Right forelimb (tissue), 1 donor: Measurements from ENCODE around the gene PCGF1.
"Not testable (repeated sequence)": the region's sequence is repeated elsewhere in the genome, so short reads cannot be mapped to it uniquely, and the experiment has no call there.

ENCODE experiments used
- DNase-seq: peaks from one replicate; pipeline ENCODE4 v3.0.0-alpha.2; 2018

Gene PCGF1

GRCh38 chr2:74498500-74499266 is 8.8 kb downstream of the PCGF1 start:
- DNase-seq, result peak; percentile 58

DNA sequence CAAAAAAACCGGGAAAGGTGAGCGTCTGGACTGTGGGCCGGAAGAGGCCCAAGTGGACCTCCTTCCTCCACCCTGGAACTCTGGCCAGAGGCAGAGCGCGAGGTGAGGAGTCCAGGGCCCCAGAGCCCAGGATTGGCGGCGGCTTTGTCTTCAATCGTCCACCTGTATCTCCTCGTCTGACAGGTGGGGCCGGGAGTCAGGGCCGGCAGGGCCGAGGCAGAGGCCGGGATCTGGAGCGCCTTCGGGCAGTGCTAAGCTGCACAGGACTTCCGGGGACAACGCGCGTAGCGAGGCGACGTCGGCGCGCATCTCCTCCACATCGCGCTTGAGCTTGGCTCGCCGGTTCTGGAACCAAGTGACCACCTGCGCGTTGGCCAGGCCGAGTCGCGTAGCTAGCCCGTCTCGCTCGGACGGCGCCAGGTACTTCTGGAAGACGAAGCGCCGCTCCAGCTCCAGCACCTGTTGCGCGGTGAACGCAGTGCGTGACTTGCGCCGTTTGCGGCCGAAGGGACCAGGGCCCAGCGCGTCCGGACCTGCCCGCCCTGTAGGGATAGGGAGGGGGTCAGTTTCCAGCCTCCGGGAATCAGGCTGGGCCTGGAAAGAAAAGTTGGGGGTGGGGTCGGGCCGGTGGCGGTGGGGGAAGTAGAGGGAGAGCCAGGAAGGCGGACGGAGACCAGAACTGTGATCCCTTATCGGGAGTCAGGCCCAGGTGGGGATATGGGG is 9.6 kb downstream of the PCGF1 start:
- DNase-seq, result peak; percentile 53

GRCh38 chr2:74496997-74497776 is 10.3 kb downstream of the PCGF1 start:
- peak; percentile 56 for DNase-seq

- DNase-seq, result no peak
Observed at GRCh38 chr2:74495440-74495839, 12.1 kb downstream of the PCGF1 start.

DNA sequence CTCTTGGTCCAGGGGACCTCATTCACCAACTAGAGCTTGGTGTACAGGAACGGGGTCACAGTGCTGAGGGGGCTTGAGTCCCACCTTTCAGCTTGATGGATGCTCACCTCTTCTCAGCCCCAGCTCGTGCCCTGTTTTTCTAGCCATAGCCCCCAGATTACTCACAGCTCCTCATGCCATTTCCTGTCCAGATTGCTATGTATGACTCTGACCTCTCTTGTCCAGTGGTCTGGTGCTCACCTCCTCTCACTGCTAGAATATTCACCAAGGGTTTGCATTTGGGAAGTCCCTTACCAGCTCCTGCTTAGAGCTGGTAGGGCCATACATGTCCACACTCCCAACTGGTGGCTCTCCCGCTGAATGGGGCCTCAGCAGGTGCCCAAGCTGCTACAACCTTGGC is 13.9 kb downstream of the PCGF1 start:
- no peak for DNase-seq

DNA sequence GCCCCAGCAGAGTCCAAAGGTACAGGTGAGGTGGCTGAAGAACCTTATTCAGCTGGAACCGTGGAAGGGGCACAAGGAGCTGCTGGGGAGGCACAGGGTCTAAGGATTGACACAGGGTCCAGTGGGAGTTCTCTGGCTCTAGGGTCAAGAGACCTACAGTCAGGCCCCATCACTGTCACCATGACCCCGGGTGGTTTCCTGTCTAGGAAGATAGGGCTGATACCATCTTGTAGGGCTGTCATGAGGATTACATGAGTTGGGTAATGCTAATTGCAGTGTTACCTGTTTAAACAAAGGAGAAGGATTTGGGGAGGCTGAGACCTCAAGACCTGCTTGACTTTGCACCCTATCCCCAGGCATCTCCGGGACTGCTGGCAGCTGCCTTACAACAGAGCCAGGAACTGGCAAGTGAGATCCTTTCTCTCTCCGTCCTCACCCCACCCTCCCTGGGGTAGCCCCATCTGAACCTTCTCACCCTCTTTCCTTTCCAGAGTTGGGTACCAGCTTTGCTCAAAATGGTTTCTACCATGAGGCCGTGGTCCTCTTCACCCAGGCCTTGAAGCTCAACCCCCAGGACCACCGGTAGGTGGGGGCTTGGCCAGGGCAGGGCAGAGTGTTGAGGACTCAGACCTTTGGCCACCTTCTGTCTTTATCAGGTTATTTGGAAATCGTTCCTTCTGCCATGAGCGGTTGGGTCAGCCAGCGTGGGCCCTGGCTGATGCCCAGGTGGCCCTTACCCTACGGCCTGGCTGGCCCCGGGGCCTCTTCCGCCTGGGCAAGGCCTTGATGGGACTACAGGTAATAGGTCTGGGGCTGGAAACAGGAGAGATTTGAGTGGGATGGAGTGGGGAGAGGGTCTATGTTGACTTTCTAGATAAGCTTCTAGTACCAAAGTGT is 15.6 kb downstream of the PCGF1 start:
- no peak for DNase-seq

DNA sequence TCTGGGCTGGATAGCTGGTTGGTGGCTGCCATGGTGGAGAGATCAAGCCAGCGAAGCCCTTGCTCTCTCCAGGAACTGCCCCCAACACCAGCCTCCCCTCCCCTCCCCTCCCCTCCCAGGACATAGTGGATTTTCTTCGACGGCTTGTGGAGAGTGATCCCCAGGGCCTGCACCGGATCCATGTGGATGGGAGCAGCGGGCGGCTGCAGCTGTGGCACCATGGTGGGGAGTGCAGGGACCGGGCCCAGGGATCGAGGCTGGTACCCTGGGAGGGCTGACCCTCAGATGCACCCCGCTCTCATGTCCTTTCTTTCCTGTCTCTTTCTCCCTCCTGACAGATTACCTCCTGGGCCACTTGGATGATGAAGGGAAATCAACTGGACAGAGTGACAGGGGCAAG is 17.6 kb downstream of the PCGF1 start:
- no peak for DNase-seq

DNA sequence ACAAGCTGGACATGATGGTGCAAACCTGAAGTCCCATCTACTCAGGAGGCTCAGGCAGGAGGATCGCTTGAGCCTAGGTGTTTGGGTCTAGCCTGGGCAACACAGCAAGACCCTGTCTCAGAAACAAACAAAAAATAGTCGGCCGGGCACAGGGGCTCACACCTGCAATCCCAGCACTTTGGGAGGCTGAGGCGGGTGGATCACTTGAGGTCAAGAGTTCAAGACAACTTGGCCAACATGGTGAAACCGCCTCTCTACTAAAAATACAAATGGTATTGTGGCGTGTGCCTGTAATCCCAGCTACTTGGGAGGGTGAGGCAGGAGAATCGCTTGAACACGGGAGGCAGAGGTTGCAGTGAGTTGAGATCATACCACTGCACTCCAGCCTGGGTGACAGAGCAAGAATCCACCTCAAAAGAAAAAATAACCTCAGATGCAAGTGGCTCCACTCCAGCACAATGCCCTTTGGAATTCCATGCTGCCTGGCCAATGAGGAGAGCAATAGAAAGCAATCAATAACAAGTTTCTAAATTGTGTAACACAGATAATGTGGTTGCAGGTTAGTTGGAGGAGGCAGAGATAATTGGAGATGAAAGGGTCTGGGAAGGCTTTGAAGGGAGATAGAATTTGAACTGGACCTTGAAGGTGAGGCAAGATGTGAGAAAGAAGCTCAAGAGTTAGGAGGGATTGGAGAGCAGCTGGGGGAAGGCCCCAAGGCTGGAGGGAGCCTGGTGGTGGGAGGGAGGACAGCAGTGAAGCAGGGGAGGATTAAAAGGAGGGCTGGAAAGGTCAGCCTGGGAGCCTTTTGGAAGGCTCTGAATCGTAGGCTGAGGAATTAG is 18.6 kb downstream of the PCGF1 start:
- DNase-seq, result no peak

DNA sequence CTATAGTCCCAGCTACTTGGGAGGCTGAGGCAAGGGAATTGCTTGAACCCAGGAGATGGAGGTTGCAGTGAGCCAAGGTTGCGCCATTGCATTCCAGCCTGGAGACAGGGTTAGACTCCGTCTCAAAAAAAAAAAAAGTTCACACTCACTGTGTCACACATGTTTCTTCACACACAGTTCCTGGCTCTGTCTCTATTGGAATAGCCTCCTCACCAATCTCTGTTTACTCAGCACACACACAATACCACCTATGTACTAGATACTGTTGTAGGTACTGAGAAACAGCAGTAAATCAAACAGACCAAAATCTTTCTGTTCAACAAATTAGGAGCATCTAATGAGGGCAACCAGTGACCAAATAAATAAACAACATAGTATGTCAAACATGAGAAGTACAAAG is 21.4 kb downstream of the PCGF1 start:
- DNase-seq, result no peak

DNA sequence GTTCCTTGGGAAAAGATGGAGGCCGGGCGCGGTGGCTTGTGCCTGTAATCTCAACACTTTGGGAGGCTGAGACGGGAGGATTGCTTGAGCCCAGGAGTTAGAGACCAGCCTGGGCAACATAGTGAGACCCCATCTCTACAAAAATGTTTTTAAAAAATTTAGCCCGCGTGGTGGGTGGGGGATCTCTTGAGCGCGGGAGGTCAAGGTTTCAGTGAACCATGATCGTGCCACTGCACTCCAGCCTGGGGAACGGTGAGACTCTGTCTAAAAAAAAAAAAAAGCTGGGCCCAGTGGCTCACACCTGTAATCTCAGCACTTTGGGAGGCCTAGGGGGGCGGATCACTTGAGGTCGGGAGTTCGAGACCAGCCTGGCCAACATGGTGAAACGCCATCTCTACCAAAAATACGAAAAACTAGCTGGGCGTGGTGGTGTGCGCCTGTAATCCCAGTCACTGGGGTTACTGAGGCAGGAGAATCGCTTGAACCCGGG is 23.8 kb downstream of the PCGF1 start:
- not testable (repeated sequence) for DNase-seq

DNA sequence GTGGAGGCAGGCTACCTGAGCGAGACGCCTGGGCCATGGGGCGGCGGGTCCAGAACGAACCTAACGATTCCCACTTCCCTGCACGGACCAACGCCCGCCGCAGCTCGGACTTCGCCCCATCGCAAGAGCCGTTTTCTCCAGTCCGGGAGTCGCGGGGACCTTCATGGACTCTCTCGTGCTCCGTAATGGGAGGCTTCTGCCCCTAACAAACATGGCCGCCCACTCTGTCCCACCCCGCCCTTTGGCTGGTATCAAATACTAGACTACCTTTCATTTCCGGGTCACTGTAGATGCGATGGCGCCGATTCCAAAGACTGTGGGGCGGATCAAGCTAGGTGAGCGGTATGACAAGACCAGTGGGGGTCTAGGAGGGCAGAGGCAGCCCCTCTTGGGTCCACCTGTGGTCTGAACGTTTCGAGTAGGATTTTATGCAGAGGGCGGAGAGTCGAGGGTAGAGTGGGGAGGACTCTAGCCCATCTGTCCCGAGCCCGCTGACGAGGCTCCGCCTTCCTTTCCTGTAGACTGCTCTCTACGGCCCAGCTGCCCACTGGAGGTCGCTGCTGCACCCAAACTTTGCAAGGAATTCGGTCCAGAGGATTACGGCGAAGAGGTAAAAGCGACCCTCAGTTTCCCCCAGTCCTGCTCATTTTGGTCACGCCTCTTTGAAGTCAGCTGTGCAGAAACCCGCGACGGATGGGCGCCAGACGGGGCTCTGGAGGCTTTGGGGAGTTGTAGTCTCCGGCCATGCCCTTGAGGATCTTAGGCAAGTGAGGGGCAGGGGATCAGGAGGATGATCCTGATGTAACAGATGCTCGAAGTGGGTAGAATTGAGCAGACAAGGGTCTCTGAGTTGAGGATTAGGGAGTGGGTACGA is 24.5 kb downstream of the PCGF1 start, which contains the start of the genes CCDC142 and TTC31:
Gene CCDC142 (minus strand): TSS at position 198 of the 874 bp plus-strand sequence. CDS start 161 bp downstream, at position 37.
Gene TTC31 (plus strand): TSS at position 281 of the 874 bp plus-strand sequence. CDS start 15 bp downstream, at position 296.
- peak; percentile 96 for DNase-seq

- no peak for DNase-seq
Observed at GRCh38 chr2:74481961-74482800, 25.3 kb downstream of the PCGF1 start.

- no peak for DNase-seq
Observed at GRCh38 chr2:74481431-74481830, 26.1 kb downstream of the PCGF1 start.

DNA sequence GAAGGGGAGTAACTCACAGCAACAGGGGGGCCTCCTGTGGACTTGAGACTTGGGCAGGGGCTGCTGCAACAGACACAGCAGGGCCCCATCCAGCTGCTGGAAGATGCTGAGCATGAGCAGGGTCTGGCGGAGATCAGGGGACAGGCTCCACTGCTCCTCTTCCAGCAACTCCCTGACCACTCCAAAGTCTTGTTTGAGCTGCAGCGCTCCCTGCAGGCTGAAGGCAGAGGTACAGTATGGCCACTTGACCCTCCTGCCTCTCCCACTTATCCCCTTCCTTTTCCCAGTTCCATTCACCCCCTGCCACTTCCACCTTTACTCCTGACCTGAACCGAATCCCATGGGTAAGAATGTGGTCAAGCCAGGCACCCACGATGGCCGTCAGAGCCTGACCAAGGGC is 32.6 kb downstream of the PCGF1 start:
- DNase-seq, result no peak

DNA sequence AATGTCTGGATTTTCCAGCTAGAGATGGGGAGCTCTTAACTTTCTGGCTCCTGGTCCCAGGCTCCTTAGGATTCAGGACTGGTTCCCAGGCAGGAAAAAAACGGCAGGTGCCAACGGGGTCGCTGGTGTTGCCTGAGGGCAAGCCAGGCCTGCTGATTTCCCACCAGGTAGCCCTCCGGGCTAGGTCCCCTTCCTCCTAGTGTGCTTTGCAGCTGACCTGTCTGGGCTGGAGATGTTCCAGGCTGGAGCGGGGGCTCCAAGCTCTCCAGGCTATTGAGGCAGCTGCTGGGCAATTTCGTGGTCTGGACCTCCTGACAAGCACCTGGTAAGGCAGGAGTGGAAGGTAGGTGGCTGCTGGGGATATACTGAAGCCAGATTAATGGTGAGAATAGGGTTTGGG is 33.0 kb downstream of the PCGF1 start:
- DNase-seq, result no peak

- no peak for DNase-seq
Observed at GRCh38 chr2:74472945-74473258, 34.6 kb downstream of the PCGF1 start.

GRCh38 chr2:74472086-74472944 is 35.2 kb downstream of the PCGF1 start, which contains the start of gene MRPL53:
TSS of gene MRPL53 (minus strand) at chr2:74472680. CDS start at chr2:74472660, 20 bp downstream.
- DNase-seq, result peak; percentile 98
